T-cell (primary cell): ENCODE results near the gene RARRES1. TPM values are rescaled to one million over a fixed set of nuclear protein-coding genes. Genes with fewer than 3 reads are reported as not detected.

ENCODE experiments used
- ATAC-seq, 4 experiments: fragments of 200-7000 bp in 3 of 4; fragments of 150-1000 bp in 1 of 4; cut with Tn5 transposase; replicated peaks in 1 of 4; 1 replicate in 3 of 4; 2 replicates in 1 of 4; pipeline ENCODE4 v1.10.0; 2021; ENCODE audit warnings: moderate library complexity in 3 of 4, mild to moderate bottlenecking in 2 of 4, moderate number of reproducible peaks in 1 of 4
- CTCF ChIA-PET, 2 donors: fragments of 300-600 bp; sonication (Branson Sonifier 250); formaldehyde crosslinking; loops; one replicate each; lab custom pipeline; 2022; ENCODE audit warnings: antibody characterized with exemption in 2 of 2; lab: Charles Lee
- POLR2A ChIA-PET, 2 donors: fragments of 300-600 bp; sonication (Branson Sonifier 250); formaldehyde crosslinking; loops; one replicate each; lab custom pipeline; 2022; ENCODE audit warnings: antibody characterized with exemption in 2 of 2; lab: Charles Lee
- DNase-seq, 35 experiments: peaks; one replicate each; pipeline versions ENCODE4 v3.0.0 to v3.0.0-alpha.2; 2013 to 2023
- H3K27ac ChIP-seq: one replicate; pipeline ENCODE4 v1.5.1; 2013; ENCODE audit warnings: low read length
- H3K27me3 ChIP-seq, 2 experiments: replicated peaks in 1 of 2; 1 replicate in 1 of 2; 2 replicates in 1 of 2; pipeline versions ENCODE4 v1.6.1 to v1.7.0; 2013; ENCODE audit warnings: low read length in 1 of 2, mixed read lengths in 1 of 2; ENCODE audit not compliant: control insufficient read depth in 2 of 2, insufficient read depth in 2 of 2; ENCODE audit errors: extremely low read depth in 1 of 2
- H3K36me3 ChIP-seq, 2 donors: 1 replicate in 1 of 2; 2 replicates in 1 of 2; pipeline versions ENCODE4 v1.6.1 to v1.7.0; 2013; ENCODE audit warnings: low read length in 1 of 2; ENCODE audit not compliant: control insufficient read depth in 2 of 2, insufficient read depth in 1 of 2; ENCODE audit errors: extremely low read depth in 1 of 2
- H3K4me1 ChIP-seq, 2 experiments: 1 replicate in 1 of 2; 2 replicates in 1 of 2; pipeline versions ENCODE4 v1.6.1 to v1.7.0; 2013; ENCODE audit warnings: low read length in 2 of 2, mixed read lengths in 1 of 2; ENCODE audit not compliant: insufficient read depth in 2 of 2, control insufficient read depth in 1 of 2; ENCODE audit errors: extremely low read depth in 1 of 2
- H3K4me3 ChIP-seq, 2 donors: 1 replicate in 1 of 2; 2 replicates in 1 of 2; pipeline versions ENCODE4 v1.5.1 to v1.7.0; 2013; ENCODE audit warnings: mild to moderate bottlenecking in 2 of 2, low read length in 1 of 2, moderate library complexity in 1 of 2; ENCODE audit not compliant: control insufficient read depth in 1 of 2; ENCODE audit errors: extremely low read depth in 1 of 2
- H3K9me3 ChIP-seq: 2 replicates; pipeline ENCODE4 v1.7.0; 2013
- H3K27ac Mint-ChIP-seq, 2 donors: one replicate each; pipeline ENCODE4 v1.8.0; 2020 to 2021; ENCODE audit warnings: mild to moderate bottlenecking in 2 of 2, mixed read lengths in 2 of 2
- H3K27me3 Mint-ChIP-seq, 2 donors: one replicate each; pipeline ENCODE4 v1.8.0; 2021 to 2022; ENCODE audit warnings: mixed read lengths in 2 of 2
- H3K36me3 Mint-ChIP-seq: one replicate; pipeline ENCODE4 v1.8.0; 2021; ENCODE audit warnings: mixed read lengths
- H3K4me1 Mint-ChIP-seq, 3 donors: one replicate each; pipeline ENCODE4 v1.8.0; 2020 to 2022; ENCODE audit warnings: mixed read lengths in 3 of 3, mild to moderate bottlenecking in 1 of 3
- H3K4me3 Mint-ChIP-seq, 3 donors: one replicate each; pipeline ENCODE4 v1.8.0; 2020 to 2022; ENCODE audit warnings: mild to moderate bottlenecking in 3 of 3, mixed read lengths in 3 of 3, moderate library complexity in 3 of 3
- H3K9me3 Mint-ChIP-seq, 3 donors: one replicate each; pipeline ENCODE4 v1.8.0; 2020 to 2022; ENCODE audit warnings: mixed read lengths in 3 of 3
- WGBS: methylation state at CpG from one replicate; pipeline ENCODE4 v1.1.5; 2013; ENCODE audit warnings: missing lambda C conversion rate; ENCODE audit not compliant: insufficient coverage; 5-methylcytosine and 5-hydroxymethylcytosine counted together
- total RNA-seq, 35 experiments: library from RNA in 6 of 35; stranded (reverse) in 6 of 35; fragments of 120-200 nt in 1 of 35; gene quantifications; one replicate each; pipeline versions ENCODE4 v1.2.1 to v1.2.4 and lab custom pipeline; 2013 to 2026

The RARRES1 gene
- total RNA-seq, 5 donors from 2014 or later (not counting 1 experiment from before 2014, with no cell fraction given): not detected

GRCh38 chr3:158738653-158739052 lies 6.4 kb upstream of the RARRES1 start:
- Histone ChIP-seq H3K4me1 (no peaks in the 10 kb centered on the region), H3K36me3 (peaks cover 0 to 13% of the 10 kb centered on the region in 2 donors), H3K9me3 (no peaks in the 10 kb centered on the region), H3K4me3 (no peak overlapping the region), H3K27me3 (no peaks in the 10 kb centered on the region), H3K27ac (no peak overlapping the region)
- Mint-ChIP-seq H3K36me3 (peaks cover 9% of the 10 kb centered on the region), H3K4me1 (peaks cover 0 to 16% (median 13%) of the 10 kb centered on the region in 3 donors), H3K4me3 (no peak overlapping the region), H3K27ac (no peak overlapping the region), H3K27me3 (peaks cover 0 to 1% of the 10 kb centered on the region in 2 donors), H3K9me3 (peaks cover 0 to 9% (median 7%) of the 10 kb centered on the region in 3 donors)
- DNase-seq (no peak), ATAC-seq (no peak)
- WGBS: 100% methylated on average over 4 of the region's 6 CpGs
- POLR2A ChIA-PET: no interaction called here
- CTCF ChIA-PET: no interaction called here

- ChIA-PET POLR2A (no interaction called here), CTCF (no interaction called here)
- Mint-ChIP-seq H3K9me3 (peaks cover 0 to 9% (median 7%) of the 10 kb centered on the region in 3 donors), H3K36me3 (peaks cover 9% of the 10 kb centered on the region), H3K27ac (no peak overlapping the region), H3K27me3 (peaks cover 0 to 1% of the 10 kb centered on the region in 2 donors), H3K4me3 (no peak overlapping the region), H3K4me1 (peaks cover 0 to 16% (median 13%) of the 10 kb centered on the region in 3 donors)
- no peaks in the 10 kb centered on the region for H3K4me1 ChIP-seq
- no peaks in the 10 kb centered on the region for H3K27me3 ChIP-seq
- WGBS: 82% methylated on average over 6 of the region's 9 CpGs
- H3K4me3 ChIP-seq: no peak overlapping the region
- no peaks in the 10 kb centered on the region for H3K9me3 ChIP-seq
- ATAC-seq (no peak), DNase-seq (no peak)
- H3K36me3 ChIP-seq: peaks cover 0 to 13% of the 10 kb centered on the region in 2 donors
- no peak overlapping the region for H3K27ac ChIP-seq
These were observed 5.8 kb upstream of the RARRES1 start for GRCh38 chr3:158737976-158738615.

DNA sequence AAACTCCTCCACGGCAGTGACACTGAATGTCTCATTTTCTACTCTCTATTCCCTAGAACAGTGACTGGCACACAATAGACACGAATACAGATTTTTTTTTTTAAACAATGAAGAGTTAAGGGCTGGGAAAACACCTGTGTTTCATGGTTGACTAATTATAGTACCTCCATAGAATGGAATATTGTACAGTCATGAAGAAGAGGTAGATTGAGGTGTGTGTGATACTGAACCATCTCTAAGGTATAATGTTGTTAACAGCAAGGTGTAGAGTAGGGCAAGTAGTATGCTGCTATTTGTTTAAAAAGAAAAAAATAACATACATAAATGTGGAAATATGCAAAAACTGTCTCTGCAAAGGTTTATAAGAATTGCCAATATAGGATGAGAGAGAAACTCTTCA lies 5.2 kb upstream of the RARRES1 start:
- peaks cover 0 to 12% (median 11%) of the 10 kb centered on the region in 3 donors for H3K4me1 Mint-ChIP-seq
- peaks cover 0 to 3% of the 10 kb centered on the region in 2 experiments for H3K4me1 ChIP-seq
- ChIA-PET POLR2A (no interaction called here), CTCF (no interaction called here)
- H3K27ac ChIP-seq: no peak overlapping the region
- no peak overlapping the region for H3K27ac Mint-ChIP-seq
- H3K9me3 ChIP-seq: no peaks in the 10 kb centered on the region
- peaks cover 0 to 1% of the 10 kb centered on the region in 2 donors for H3K27me3 Mint-ChIP-seq
- no peak overlapping the region for H3K4me3 Mint-ChIP-seq
- H3K9me3 Mint-ChIP-seq: peaks cover 0 to 9% (median 7%) of the 10 kb centered on the region in 3 donors
- no CpG with 5 or more reads among the region's 2 CpGs for WGBS
- H3K4me3 ChIP-seq: no peak overlapping the region
- H3K36me3 Mint-ChIP-seq: peaks cover 9% of the 10 kb centered on the region
- H3K27me3 ChIP-seq: peaks cover 0 to 6% of the 10 kb centered on the region in 2 experiments
- ATAC-seq (no peak), DNase-seq (no peak)
- peaks cover 0 to 13% of the 10 kb centered on the region in 2 donors for H3K36me3 ChIP-seq

- Histone ChIP-seq H3K4me3 (no peak overlapping the region), H3K36me3 (peaks cover 0 to 10% of the 10 kb centered on the region in 2 donors), H3K4me1 (peaks cover 0 to 11% of the 10 kb centered on the region in 2 experiments), H3K27me3 (peaks cover 0 to 19% of the 10 kb centered on the region in 2 experiments), H3K9me3 (no peaks in the 10 kb centered on the region), H3K27ac (no peak overlapping the region)
- H3K4me3 Mint-ChIP-seq: no peak overlapping the region
- ChIA-PET CTCF (interaction anchor here (0.5 to 1.1 kb wide), 3 partner anchors 8 to 44 kb away, joined by 3 to 4 read pairs (median 3); no protein-coding TSS in a partner anchor), POLR2A (no interaction called here)
- ATAC-seq: no peak
- H3K9me3 Mint-ChIP-seq: peaks cover 0 to 9% (median 7%) of the 10 kb centered on the region in 3 donors
- no peak overlapping the region for H3K27ac Mint-ChIP-seq
- no peak for DNase-seq
- peaks cover 5 to 7% of the 10 kb centered on the region in 2 donors for H3K27me3 Mint-ChIP-seq
- WGBS: 93% methylated on average over 6 of the region's 7 CpGs
- peaks cover 9% of the 10 kb centered on the region for H3K36me3 Mint-ChIP-seq
- H3K4me1 Mint-ChIP-seq: peaks cover 5 to 7% (median 7%) of the 10 kb centered on the region in 3 donors
These were observed 3.2 kb upstream of the RARRES1 start for GRCh38 chr3:158735296-158736033.

DNA sequence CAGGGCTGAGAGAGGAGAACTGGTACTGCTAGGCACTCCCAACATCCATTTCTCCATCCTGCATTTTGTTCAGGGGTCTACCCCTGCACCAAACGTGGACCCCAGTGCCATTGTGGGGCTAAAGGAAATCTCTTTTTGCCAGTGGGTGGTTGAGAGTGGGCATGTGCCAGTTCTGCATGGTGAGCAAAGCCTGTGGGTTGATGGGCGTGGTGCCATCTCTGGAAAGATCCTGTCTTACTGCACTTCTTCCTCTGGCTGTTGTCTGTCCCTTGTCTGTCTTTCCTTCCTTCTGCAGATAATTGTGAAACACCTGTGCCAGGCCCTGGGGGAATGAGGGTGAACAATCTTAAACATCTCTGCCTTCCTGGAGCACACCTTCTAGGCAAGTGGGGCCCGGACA lies 1.4 kb upstream of the RARRES1 start:
- Histone ChIP-seq H3K27me3 (peaks cover 0 to 26% of the 10 kb centered on the region in 2 experiments), H3K4me1 (peaks cover 0 to 11% of the 10 kb centered on the region in 2 experiments), H3K27ac (no peak overlapping the region), H3K9me3 (no peaks in the 10 kb centered on the region), H3K4me3 (no peak overlapping the region), H3K36me3 (peaks cover 0 to 7% of the 10 kb centered on the region in 2 donors)
- Mint-ChIP-seq H3K4me1 (peaks cover 7 to 9% (median 8%) of the 10 kb centered on the region in 3 donors), H3K27ac (no peak overlapping the region), H3K36me3 (peaks cover 9% of the 10 kb centered on the region), H3K9me3 (peaks cover 0 to 9% (median 7%) of the 10 kb centered on the region in 3 donors), H3K27me3 (peaks cover 5 to 8% of the 10 kb centered on the region in 2 donors), H3K4me3 (peak overlapping the region in 2 of 3 donors; percentile 29 to 46)
- no peak for DNase-seq
- no CpG with 5 or more reads among the region's 3 CpGs for WGBS
- POLR2A ChIA-PET: no interaction called here
- no peak for ATAC-seq
- CTCF ChIA-PET: no interaction called here

GRCh38 chr3:158732856-158733200 lies 571 bp upstream of the RARRES1 start:
- H3K9me3 Mint-ChIP-seq: peaks cover 0 to 9% (median 7%) of the 10 kb centered on the region in 3 donors
- Histone ChIP-seq H3K9me3 (no peaks in the 10 kb centered on the region), H3K27ac (no peak overlapping the region), H3K4me1 (peaks cover 2 to 11% of the 10 kb centered on the region in 2 experiments), H3K36me3 (peaks cover 0 to 4% of the 10 kb centered on the region in 2 donors), H3K4me3 (no peak overlapping the region), H3K27me3 (peaks cover 0 to 26% of the 10 kb centered on the region in 2 experiments)
- H3K4me1 Mint-ChIP-seq: peaks cover 12 to 17% (median 14%) of the 10 kb centered on the region in 3 donors
- peaks cover 9% of the 10 kb centered on the region for H3K36me3 Mint-ChIP-seq
- no peak for ATAC-seq
- peaks cover 5 to 8% of the 10 kb centered on the region in 2 donors for H3K27me3 Mint-ChIP-seq
- CTCF ChIA-PET: no interaction called here
- H3K27ac Mint-ChIP-seq: no peak overlapping the region
- WGBS: 88% methylated on average over 14 of the region's 15 CpGs
- DNase-seq: no peak
- POLR2A ChIA-PET: no interaction called here
- H3K4me3 Mint-ChIP-seq: peak overlapping the region; percentile 20 to 59 (median 24)
